CD14-positive monocyte (primary cell): ENCODE results near the gene IFIT1. TPM values are rescaled to one million over a fixed set of nuclear protein-coding genes. Genes with fewer than 3 reads are reported as not detected.

Experiments
- DNase-seq, 3 donors: peaks; one replicate each; pipeline ENCODE4 v3.0.0-alpha.2; 2011 to 2022
- H2AFZ ChIP-seq: 2 replicates; pipeline ENCODE4 v1.6.0; 2012; ENCODE audit warnings: mild to moderate bottlenecking, low read depth, low read length, inconsistent platforms; ENCODE audit not compliant: insufficient read depth, poor library complexity, severe bottlenecking
- H3K27ac ChIP-seq, 2 donors: 1 replicate in 1 of 2; 2 replicates in 1 of 2; pipeline ENCODE4 v1.5.1; 2012 to 2013; ENCODE audit warnings: low read length in 2 of 2, control low read depth in 1 of 2, inconsistent platforms in 1 of 2, low read depth in 1 of 2, mild to moderate bottlenecking in 1 of 2
- H3K27me3 ChIP-seq, 2 donors: one replicate each; pipeline versions ENCODE4 v1.6.0 to v1.6.1; 2011 to 2013; ENCODE audit warnings: low read length in 2 of 2; ENCODE audit not compliant: control insufficient read depth in 2 of 2, insufficient read depth in 2 of 2
- H3K36me3 ChIP-seq, 2 donors: replicated peaks in 1 of 2; 1 replicate in 1 of 2; 2 replicates in 1 of 2; pipeline versions ENCODE4 v1.5.1 to v1.6.1; 2012 to 2013; ENCODE audit warnings: low read length in 2 of 2, control low read depth in 1 of 2, inconsistent platforms in 1 of 2, mild to moderate bottlenecking in 1 of 2; ENCODE audit not compliant: insufficient read depth in 2 of 2, control insufficient read depth in 1 of 2
- H3K4me1 ChIP-seq, 2 donors: 1 replicate in 1 of 2; 2 replicates in 1 of 2; pipeline versions ENCODE4 v1.5.1 to v1.6.1; 2012 to 2013; ENCODE audit warnings: low read length in 2 of 2, control low read depth in 1 of 2, inconsistent platforms in 1 of 2, mild to moderate bottlenecking in 1 of 2, moderate library complexity in 1 of 2; ENCODE audit not compliant: insufficient read depth in 2 of 2, control insufficient read depth in 1 of 2
- H3K4me2 ChIP-seq: replicated peaks from 2 replicates; pipeline ENCODE3; 2012; ENCODE audit warnings: low read length, moderate library complexity, mild to moderate bottlenecking; ENCODE audit not compliant: poor library complexity, severe bottlenecking; ENCODE audit errors: extremely low read depth
- H3K4me3 ChIP-seq, 3 experiments: fragments of 200-600 bp in 1 of 3; sonication (generic) in 1 of 3; replicated peaks in 1 of 3; 1 replicate in 2 of 3; 2 replicates in 1 of 3; pipeline ENCODE4 v1.5.1; 2011 to 2013; ENCODE audit warnings: low read length in 3 of 3, mild to moderate bottlenecking in 3 of 3, control low read depth in 2 of 3, low read depth in 2 of 3, inconsistent platforms in 1 of 3, moderate library complexity in 1 of 3
- H3K79me2 ChIP-seq: 2 replicates; pipeline ENCODE4 v1.6.0; 2012; ENCODE audit warnings: mild to moderate bottlenecking, control low read depth, inconsistent platforms, low read length, moderate library complexity; ENCODE audit not compliant: insufficient read depth
- H3K9ac ChIP-seq: 2 replicates; pipeline ENCODE4 v1.6.0; 2017; ENCODE audit warnings: low read length, mild to moderate bottlenecking; ENCODE audit not compliant: insufficient read depth, poor library complexity, severe bottlenecking
- H3K9me3 ChIP-seq, 2 donors: replicated peaks in 1 of 2; 1 replicate in 1 of 2; 2 replicates in 1 of 2; pipeline versions ENCODE4 v1.5.1 to v1.6.1; 2012 to 2013; ENCODE audit warnings: low read length in 2 of 2, control low read depth in 1 of 2; ENCODE audit not compliant: control insufficient read depth in 1 of 2, insufficient read depth in 1 of 2
- H4K20me1 ChIP-seq: 2 replicates; pipeline ENCODE4 v1.6.0; 2012; ENCODE audit warnings: mild to moderate bottlenecking, low read length, control low read depth, moderate library complexity; ENCODE audit not compliant: insufficient read depth
- H3K27ac Mint-ChIP-seq, 7 donors: one replicate each; pipeline ENCODE4 v1.8.0; 2020; ENCODE audit warnings: mild to moderate bottlenecking in 7 of 7, mixed read lengths in 7 of 7, moderate library complexity in 6 of 7, inconsistent platforms in 2 of 7
- H3K27me3 Mint-ChIP-seq, 3 donors: one replicate each; pipeline ENCODE4 v1.8.0; 2021 to 2022; ENCODE audit warnings: low read depth in 3 of 3, mild to moderate bottlenecking in 3 of 3, mixed read lengths in 3 of 3, moderate library complexity in 3 of 3, inconsistent platforms in 1 of 3
- H3K36me3 Mint-ChIP-seq, 2 donors: one replicate each; pipeline ENCODE4 v1.8.0; 2020; ENCODE audit warnings: mixed read lengths in 2 of 2, inconsistent platforms in 1 of 2, mild to moderate bottlenecking in 1 of 2
- H3K4me1 Mint-ChIP-seq: one replicate; pipeline ENCODE4 v1.8.0; 2020; ENCODE audit warnings: mild to moderate bottlenecking, mixed read lengths
- H3K4me3 Mint-ChIP-seq, 2 donors: one replicate each; pipeline ENCODE4 v1.8.0; 2020; ENCODE audit warnings: mild to moderate bottlenecking in 2 of 2, mixed read lengths in 2 of 2, moderate library complexity in 1 of 2
- H3K9me3 Mint-ChIP-seq, 7 donors: one replicate each; pipeline ENCODE4 v1.8.0; 2020 to 2022; ENCODE audit warnings: mixed read lengths in 7 of 7, mild to moderate bottlenecking in 6 of 7, moderate library complexity in 6 of 7, inconsistent platforms in 2 of 7
- CTCF ChIP-seq: fragments of 200-600 bp; IDR thresholded peaks from one replicate; pipeline ENCODE4 v1.8.0; 2022; ENCODE audit warnings: antibody characterized with exemption, mild to moderate bottlenecking
- WGBS: methylation state at CpG from one replicate; pipeline ENCODE4 v1.1.5; 2013; ENCODE audit warnings: missing lambda C conversion rate; ENCODE audit not compliant: insufficient coverage; 5-methylcytosine and 5-hydroxymethylcytosine counted together
- intact Hi-C, 2 donors: fragments of 100-400 bp; cut with micrococcal nuclease; formaldehyde crosslinking; loops; one replicate each; pipeline versions ENCODE4 v1.15.0 to v1.15.1; 2023
- polyA plus RNA-seq, 3 donors: library from polyadenylated mRNA; depleted of rRNA in 1 of 3; unstranded in 2 of 3; stranded (reverse) in 1 of 3; fragments of 300-500 nt in 2 of 3; fragments of >200 nt in 1 of 3; fragmentation: Illumina TruSeq in 2 of 3; gene quantifications; 1 replicate in 2 of 3; 2 replicates in 1 of 3; pipeline ENCODE4 v1.2.3, GENCODE V29; 2012 to 2021

Gene IFIT1
- polyA plus RNA-seq, 3 donors = 4.8 to 17.1 (median 12.1) TPM

GRCh38 chr10:89431977-89432376, 39.6 kb downstream of the IFIT1 start:
- no peak overlapping the region for H3K4me3 Mint-ChIP-seq
- no peak for DNase-seq
- no peaks in the 10 kb centered on the region for H3K4me1 ChIP-seq
- no peaks in the 10 kb centered on the region for H3K36me3 ChIP-seq
- WGBS = 75% methylated on average over 1 of the region's 3 CpGs
- no peaks in the 10 kb centered on the region for H3K79me2 ChIP-seq
- H3K4me2 ChIP-seq = no peak overlapping the region
- H3K27ac Mint-ChIP-seq = no peak overlapping the region
- no peaks in the 10 kb centered on the region for H4K20me1 ChIP-seq
- no peak overlapping the region for H3K4me3 ChIP-seq
- no peaks in the 10 kb centered on the region for H3K36me3 Mint-ChIP-seq
- H3K27me3 Mint-ChIP-seq = peaks cover 5 to 15% (median 10%) of the 10 kb centered on the region in 3 donors
- intact Hi-C loops = no loop called here
- no peak for TF ChIP-seq CTCF
- H2AFZ ChIP-seq = no peak overlapping the region
- H3K4me1 Mint-ChIP-seq = no peaks in the 10 kb centered on the region
- H3K9me3 ChIP-seq = no peaks in the 10 kb centered on the region
- peaks cover 0 to 2% of the 10 kb centered on the region in 2 donors for H3K27me3 ChIP-seq
- no peak overlapping the region for H3K27ac ChIP-seq
- no peak overlapping the region for H3K9ac ChIP-seq
- peaks cover 0 to 2% (median 0%) of the 10 kb centered on the region in 7 donors for H3K9me3 Mint-ChIP-seq

- Mint-ChIP-seq H3K9me3 (peaks cover 0 to 2% (median 0%) of the 10 kb centered on the region in 7 donors), H3K4me1 (no peaks in the 10 kb centered on the region), H3K27me3 (peaks cover 2 to 15% (median 11%) of the 10 kb centered on the region in 3 donors), H3K4me3 (no peak overlapping the region), H3K27ac (no peak overlapping the region), H3K36me3 (no peaks in the 10 kb centered on the region)
- intact Hi-C loops = no loop called here
- Histone ChIP-seq H3K27ac (no peak overlapping the region), H3K36me3 (no peaks in the 10 kb centered on the region), H3K9me3 (no peaks in the 10 kb centered on the region), H3K4me1 (no peaks in the 10 kb centered on the region), H2AFZ (no peak overlapping the region), H3K9ac (no peak overlapping the region), H3K4me3 (no peak overlapping the region), H3K4me2 (no peak overlapping the region), H3K27me3 (peaks cover 0 to 2% of the 10 kb centered on the region in 2 donors), H4K20me1 (no peaks in the 10 kb centered on the region), H3K79me2 (no peaks in the 10 kb centered on the region)
- DNase-seq = no peak
- no peak for TF ChIP-seq CTCF
- WGBS = 100% methylated on average over 2 of the region's 4 CpGs
Observed at GRCh38 chr10:89438525-89438924, 46.1 kb downstream of the IFIT1 start.
